Liver (tissue), 9 donors: Measurements from ENCODE around the gene FASTKD2. TPM values are rescaled to one million over a fixed set of nuclear protein-coding genes. Genes with fewer than 3 reads are reported as not detected.

Source experiments
- DNase-seq: peaks from one replicate; pipeline ENCODE4 v3.0.0-alpha.2; 2017; ENCODE audit warnings: low spot score
- H3K27ac ChIP-seq, 2 donors: one replicate each; pipeline ENCODE4 v1.7.0; 2013; ENCODE audit warnings: inconsistent platforms in 2 of 2, low read length in 2 of 2, control low read depth in 1 of 2, low read depth in 1 of 2, mild to moderate bottlenecking in 1 of 2
- H3K27me3 ChIP-seq, 4 donors: one replicate each; pipeline versions ENCODE4 v1.6.1 to v1.7.0; 2013; ENCODE audit warnings: low read length in 3 of 4, inconsistent platforms in 1 of 4, mild to moderate bottlenecking in 1 of 4, moderate library complexity in 1 of 4; ENCODE audit not compliant: control insufficient read depth in 4 of 4, insufficient read depth in 4 of 4
- H3K36me3 ChIP-seq, 4 donors: one replicate each; pipeline versions ENCODE4 v1.6.1 to v1.7.0; 2013; ENCODE audit warnings: low read length in 3 of 4, mild to moderate bottlenecking in 3 of 4, low read depth in 1 of 4, moderate library complexity in 1 of 4; ENCODE audit not compliant: control insufficient read depth in 4 of 4, insufficient read depth in 3 of 4
- H3K4me1 ChIP-seq, 4 donors: one replicate each; pipeline versions ENCODE4 v1.6.1 to v1.7.0; 2013; ENCODE audit warnings: low read length in 3 of 4, mild to moderate bottlenecking in 3 of 4, moderate library complexity in 1 of 4; ENCODE audit not compliant: control insufficient read depth in 4 of 4, insufficient read depth in 4 of 4
- H3K4me3 ChIP-seq, 3 donors: one replicate each; pipeline versions ENCODE4 v1.6.1 to v1.7.0; 2013; ENCODE audit warnings: low read length in 3 of 3, control low read depth in 1 of 3, low read depth in 1 of 3, mild to moderate bottlenecking in 1 of 3
- H3K9ac ChIP-seq, 2 donors: one replicate each; pipeline ENCODE4 v1.7.0; 2013; ENCODE audit warnings: low read length in 2 of 2, mild to moderate bottlenecking in 2 of 2, moderate library complexity in 2 of 2, control low read depth in 1 of 2, low read depth in 1 of 2
- H3K9me3 ChIP-seq, 4 donors: one replicate each; pipeline versions ENCODE4 v1.6.1 to v1.7.0; 2013; ENCODE audit warnings: low read length in 3 of 4; ENCODE audit not compliant: control insufficient read depth in 4 of 4
- EGR1 ChIP-seq, 2 donors: IDR thresholded peaks; 2 replicates each; pipeline ENCODE4 v1.6.1; 2016 to 2018; ENCODE audit warnings: antibody characterized with exemption in 2 of 2, low read depth in 2 of 2
- FOXA2 ChIP-seq: IDR thresholded peaks from 2 replicates; pipeline ENCODE4 v1.6.1; 2016; ENCODE audit warnings: antibody characterized with exemption
- HNF4A ChIP-seq, 2 donors: conservative IDR thresholded peaks; 2 replicates each; pipeline ENCODE4 v1.6.1; 2016; ENCODE audit warnings: antibody characterized with exemption in 2 of 2, mild to moderate bottlenecking in 2 of 2
- HNF4G ChIP-seq: IDR thresholded peaks from 2 replicates; pipeline ENCODE4 v1.6.1; 2016; ENCODE audit warnings: antibody characterized with exemption
- RAD21 ChIP-seq, 2 donors: IDR thresholded peaks; 2 replicates each; pipeline ENCODE4 v1.6.1; 2016; ENCODE audit warnings: antibody characterized with exemption in 2 of 2, mild to moderate bottlenecking in 2 of 2
- SP1 ChIP-seq: IDR thresholded peaks from 2 replicates; pipeline ENCODE4 v1.6.1; 2018; ENCODE audit warnings: antibody characterized with exemption, mild to moderate bottlenecking
- TAF1 ChIP-seq: conservative IDR thresholded peaks from 2 replicates; pipeline ENCODE4 v1.6.1; 2016; ENCODE audit warnings: antibody characterized with exemption, mild to moderate bottlenecking
- YY1 ChIP-seq: IDR thresholded peaks from 2 replicates; pipeline ENCODE4 v1.6.1; 2016; ENCODE audit warnings: antibody characterized with exemption, mild to moderate bottlenecking
- WGBS: extraction: QIAGEN DNeasy Blood & Tissue Kit; methylation state at CpG from one replicate; pipeline ENCODE4 v1.1.7; 2013; 5-methylcytosine and 5-hydroxymethylcytosine counted together
- polyA plus RNA-seq, 2 donors: library from polyadenylated mRNA; stranded (reverse) in 1 of 2; unstranded in 1 of 2; fragments of 200-250 nt in 1 of 2; fragments of >200 nt in 1 of 2; fragmentation: Nextera tagmentation in 1 of 2; extraction: Ambion mirVana in 1 of 2; gene quantifications; one replicate each; pipeline versions ENCODE4 v1.2.1 to v1.2.3, GENCODE V29; 2013 to 2015
- total RNA-seq, 2 donors: library from RNA; depleted of rRNA; stranded (reverse); fragments of >200 nt; gene quantifications; one replicate each; pipeline ENCODE4 v1.2.3, GENCODE V29; 2014
- TF ChIP-seq, protein P1 (sequence below): IDR thresholded peaks from 2 replicates; pipeline ENCODE4 v1.6.1; 2016; ENCODE audit warnings: antibody characterized with exemption
- TF ChIP-seq, protein P2 (sequence below): fragments of 150-350 bp; IDR thresholded peaks from 2 replicates; pipeline ENCODE4 v1.5.1; 2017; ENCODE audit warnings: improper control_type of control experiment, low read depth, low read length; ENCODE audit not compliant: missing input control
- TF ChIP-seq, protein P3 (sequence below): IDR thresholded peaks from 2 replicates; pipeline ENCODE4 v1.6.1; 2016; ENCODE audit warnings: antibody characterized with exemption
- TF ChIP-seq, protein P4 (sequence below): IDR thresholded peaks from 2 replicates; pipeline ENCODE4 v1.6.1; 2016; ENCODE audit warnings: antibody characterized with exemption, mild to moderate bottlenecking
- donor health status: healthy.
- donor health status: healthy.
- donor health status: healthy.
- donor health status: healthy.
- donor health status: healthy.

Gene FASTKD2
- total and polyA plus RNA-seq, 4 donors, result 12.5 to 36.3 (median 15.0) TPM

DNA sequence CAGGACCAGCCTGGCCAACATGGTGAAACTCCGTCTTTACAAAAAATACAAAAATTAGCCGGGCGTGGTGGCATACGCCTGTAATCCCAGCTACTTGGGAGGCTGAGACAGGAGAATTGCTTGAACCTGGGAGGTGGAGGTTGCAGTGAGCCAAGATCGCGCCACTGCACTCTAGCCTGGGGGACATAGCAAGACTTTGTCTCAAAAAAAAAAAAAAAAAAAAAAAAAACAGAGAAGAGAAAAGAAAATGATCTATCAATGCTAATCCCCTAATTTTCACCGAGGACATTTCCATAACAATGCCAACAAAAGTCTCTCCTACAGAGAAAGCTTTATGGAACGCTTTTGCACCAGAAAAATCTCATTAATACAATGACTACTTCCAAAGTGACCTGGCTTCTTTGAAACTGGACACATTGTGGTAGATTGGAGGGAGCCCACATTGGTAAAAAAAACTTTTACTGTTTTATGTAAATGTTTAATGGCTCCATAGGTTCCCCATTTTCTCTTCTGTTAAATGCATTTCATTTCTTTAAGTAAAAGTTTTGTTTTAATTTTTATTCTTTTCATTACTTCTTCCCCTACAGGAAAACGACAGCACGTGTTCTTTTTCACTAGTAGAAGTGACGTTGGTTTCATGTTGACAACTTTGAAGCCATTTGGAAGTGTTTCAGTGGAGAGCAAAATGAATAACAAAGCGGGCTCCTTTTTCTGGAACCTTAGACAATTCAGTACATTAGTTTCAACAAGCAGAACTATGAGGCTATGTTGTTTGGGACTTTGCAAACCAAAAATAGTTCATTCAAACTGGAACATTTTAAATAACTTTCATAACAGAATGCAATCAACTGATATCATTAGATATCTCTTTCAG, 888 bp downstream of the FASTKD2 start:
- peak overlapping the region; percentile 91 to 95 for H3K27ac ChIP-seq
- no peak for DNase-seq
- TF ChIP-seq, protein P1, sequence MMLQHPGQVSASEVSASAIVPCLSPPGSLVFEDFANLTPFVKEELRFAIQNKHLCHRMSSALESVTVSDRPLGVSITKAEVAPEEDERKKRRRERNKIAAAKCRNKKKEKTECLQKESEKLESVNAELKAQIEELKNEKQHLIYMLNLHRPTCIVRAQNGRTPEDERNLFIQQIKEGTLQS, result no peak
- TF ChIP-seq YY1 (no peak), EGR1 (IDR thresholded peaks at IDR 0.05; ENCODE audit: low read depth in 2 of 2) (no peak)
- H3K4me3 ChIP-seq, result peak overlapping the region; percentile 63 to 96 (median 92)
- 41% methylated on average over 12 of the region's 12 CpGs for WGBS
- no peaks in the 10 kb centered on the region for H3K9me3 ChIP-seq
- H3K27me3 ChIP-seq, result peaks cover 0 to 4% (median 2%) of the 10 kb centered on the region in 4 donors
- peak overlapping the region in 1 of 2 donors; percentile 89 for H3K9ac ChIP-seq
- peaks cover 0 to 22% (median 10%) of the 10 kb centered on the region in 4 donors for H3K4me1 ChIP-seq
- H3K36me3 ChIP-seq, result peaks cover 0 to 26% (median 7%) of the 10 kb centered on the region in 4 donors

DNA sequence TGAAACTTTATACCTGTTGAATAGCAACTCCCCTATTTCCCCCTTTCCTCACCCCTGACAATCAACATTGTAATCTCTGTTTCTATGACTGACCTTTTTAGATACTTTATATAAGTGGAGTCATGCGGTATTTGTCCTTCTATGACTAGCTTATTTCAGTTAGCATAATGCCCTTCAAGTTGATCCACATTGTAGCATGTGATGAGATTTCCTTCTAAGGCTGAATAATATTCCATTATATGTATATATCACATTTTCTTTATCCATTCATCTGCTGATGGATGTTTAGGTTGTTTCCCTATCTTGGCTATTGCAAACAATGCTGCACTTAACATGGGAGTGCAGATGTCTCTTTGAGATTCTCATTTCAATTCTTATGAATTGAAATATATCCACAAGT, 9.5 kb downstream of the FASTKD2 start:
- Histone ChIP-seq H3K4me1 (no peaks in the 10 kb centered on the region), H3K4me3 (no peak overlapping the region), H3K27me3 (no peaks in the 10 kb centered on the region), H3K36me3 (peaks cover 2 to 52% (median 43%) of the 10 kb centered on the region in 4 donors), H3K9me3 (no peaks in the 10 kb centered on the region), H3K9ac (no peak overlapping the region), H3K27ac (no peak overlapping the region)
- no peak for DNase-seq
- 95% methylated on average over 1 of the region's 1 CpG for WGBS
- TF ChIP-seq RAD21 (IDR thresholded peaks at IDR 0.05), result no peak
- TF ChIP-seq, protein P2, sequence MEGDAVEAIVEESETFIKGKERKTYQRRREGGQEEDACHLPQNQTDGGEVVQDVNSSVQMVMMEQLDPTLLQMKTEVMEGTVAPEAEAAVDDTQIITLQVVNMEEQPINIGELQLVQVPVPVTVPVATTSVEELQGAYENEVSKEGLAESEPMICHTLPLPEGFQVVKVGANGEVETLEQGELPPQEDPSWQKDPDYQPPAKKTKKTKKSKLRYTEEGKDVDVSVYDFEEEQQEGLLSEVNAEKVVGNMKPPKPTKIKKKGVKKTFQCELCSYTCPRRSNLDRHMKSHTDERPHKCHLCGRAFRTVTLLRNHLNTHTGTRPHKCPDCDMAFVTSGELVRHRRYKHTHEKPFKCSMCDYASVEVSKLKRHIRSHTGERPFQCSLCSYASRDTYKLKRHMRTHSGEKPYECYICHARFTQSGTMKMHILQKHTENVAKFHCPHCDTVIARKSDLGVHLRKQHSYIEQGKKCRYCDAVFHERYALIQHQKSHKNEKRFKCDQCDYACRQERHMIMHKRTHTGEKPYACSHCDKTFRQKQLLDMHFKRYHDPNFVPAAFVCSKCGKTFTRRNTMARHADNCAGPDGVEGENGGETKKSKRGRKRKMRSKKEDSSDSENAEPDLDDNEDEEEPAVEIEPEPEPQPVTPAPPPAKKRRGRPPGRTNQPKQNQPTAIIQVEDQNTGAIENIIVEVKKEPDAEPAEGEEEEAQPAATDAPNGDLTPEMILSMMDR, result no peak
- TF ChIP-seq YY1, result no peak
- TF ChIP-seq TAF1, result no peak

DNA sequence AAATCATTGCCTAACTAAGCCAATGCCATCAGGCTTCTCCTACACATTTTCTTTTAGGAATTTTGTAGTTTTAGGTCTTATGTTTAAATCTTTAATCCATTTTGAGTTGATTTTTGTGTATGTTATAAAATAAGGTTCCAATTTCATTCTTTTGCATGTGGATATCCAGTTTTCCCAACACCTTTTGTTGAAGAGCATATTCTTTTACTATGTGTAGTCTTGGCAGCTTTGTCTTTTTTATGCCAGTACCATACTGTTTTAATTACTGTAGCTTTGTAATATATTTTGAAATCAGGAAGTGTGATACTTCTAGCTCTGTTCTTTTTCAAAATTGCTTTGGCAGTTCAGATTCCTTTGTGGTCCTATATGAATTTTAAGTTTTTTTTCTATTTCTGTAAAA, 11.0 kb downstream of the FASTKD2 start:
- H3K9ac ChIP-seq, result no peak overlapping the region
- H3K4me3 ChIP-seq, result no peak overlapping the region
- H3K36me3 ChIP-seq, result peaks cover 2 to 43% (median 39%) of the 10 kb centered on the region in 4 donors
- no peak overlapping the region for H3K27ac ChIP-seq
- no peaks in the 10 kb centered on the region for H3K27me3 ChIP-seq
- no peak for DNase-seq
- no peak for TF ChIP-seq FOXA2
- TF ChIP-seq YY1, result no peak
- TF ChIP-seq, protein P3, sequence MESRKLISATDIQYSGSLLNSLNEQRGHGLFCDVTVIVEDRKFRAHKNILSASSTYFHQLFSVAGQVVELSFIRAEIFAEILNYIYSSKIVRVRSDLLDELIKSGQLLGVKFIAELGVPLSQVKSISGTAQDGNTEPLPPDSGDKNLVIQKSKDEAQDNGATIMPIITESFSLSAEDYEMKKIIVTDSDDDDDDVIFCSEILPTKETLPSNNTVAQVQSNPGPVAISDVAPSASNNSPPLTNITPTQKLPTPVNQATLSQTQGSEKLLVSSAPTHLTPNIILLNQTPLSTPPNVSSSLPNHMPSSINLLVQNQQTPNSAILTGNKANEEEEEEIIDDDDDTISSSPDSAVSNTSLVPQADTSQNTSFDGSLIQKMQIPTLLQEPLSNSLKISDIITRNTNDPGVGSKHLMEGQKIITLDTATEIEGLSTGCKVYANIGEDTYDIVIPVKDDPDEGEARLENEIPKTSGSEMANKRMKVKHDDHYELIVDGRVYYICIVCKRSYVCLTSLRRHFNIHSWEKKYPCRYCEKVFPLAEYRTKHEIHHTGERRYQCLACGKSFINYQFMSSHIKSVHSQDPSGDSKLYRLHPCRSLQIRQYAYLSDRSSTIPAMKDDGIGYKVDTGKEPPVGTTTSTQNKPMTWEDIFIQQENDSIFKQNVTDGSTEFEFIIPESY, result no peak
- TF ChIP-seq HNF4A (conservative IDR thresholded peaks at IDR 0.05), result no peak
- TF ChIP-seq HNF4G, result no peak
- TF ChIP-seq RAD21 (IDR thresholded peaks at IDR 0.05), result no peak
- TF ChIP-seq, protein P1, result no peak
- TF ChIP-seq SP1, result no peak
- TF ChIP-seq, protein P2, result no peak
- TF ChIP-seq, protein P4, sequence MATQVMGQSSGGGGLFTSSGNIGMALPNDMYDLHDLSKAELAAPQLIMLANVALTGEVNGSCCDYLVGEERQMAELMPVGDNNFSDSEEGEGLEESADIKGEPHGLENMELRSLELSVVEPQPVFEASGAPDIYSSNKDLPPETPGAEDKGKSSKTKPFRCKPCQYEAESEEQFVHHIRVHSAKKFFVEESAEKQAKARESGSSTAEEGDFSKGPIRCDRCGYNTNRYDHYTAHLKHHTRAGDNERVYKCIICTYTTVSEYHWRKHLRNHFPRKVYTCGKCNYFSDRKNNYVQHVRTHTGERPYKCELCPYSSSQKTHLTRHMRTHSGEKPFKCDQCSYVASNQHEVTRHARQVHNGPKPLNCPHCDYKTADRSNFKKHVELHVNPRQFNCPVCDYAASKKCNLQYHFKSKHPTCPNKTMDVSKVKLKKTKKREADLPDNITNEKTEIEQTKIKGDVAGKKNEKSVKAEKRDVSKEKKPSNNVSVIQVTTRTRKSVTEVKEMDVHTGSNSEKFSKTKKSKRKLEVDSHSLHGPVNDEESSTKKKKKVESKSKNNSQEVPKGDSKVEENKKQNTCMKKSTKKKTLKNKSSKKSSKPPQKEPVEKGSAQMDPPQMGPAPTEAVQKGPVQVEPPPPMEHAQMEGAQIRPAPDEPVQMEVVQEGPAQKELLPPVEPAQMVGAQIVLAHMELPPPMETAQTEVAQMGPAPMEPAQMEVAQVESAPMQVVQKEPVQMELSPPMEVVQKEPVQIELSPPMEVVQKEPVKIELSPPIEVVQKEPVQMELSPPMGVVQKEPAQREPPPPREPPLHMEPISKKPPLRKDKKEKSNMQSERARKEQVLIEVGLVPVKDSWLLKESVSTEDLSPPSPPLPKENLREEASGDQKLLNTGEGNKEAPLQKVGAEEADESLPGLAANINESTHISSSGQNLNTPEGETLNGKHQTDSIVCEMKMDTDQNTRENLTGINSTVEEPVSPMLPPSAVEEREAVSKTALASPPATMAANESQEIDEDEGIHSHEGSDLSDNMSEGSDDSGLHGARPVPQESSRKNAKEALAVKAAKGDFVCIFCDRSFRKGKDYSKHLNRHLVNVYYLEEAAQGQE, result no peak
- no peaks in the 10 kb centered on the region for H3K4me1 ChIP-seq
- H3K9me3 ChIP-seq, result no peaks in the 10 kb centered on the region
